K562 (cell line): ENCODE data around the gene EML1. TPM values are rescaled to one million over a fixed set of nuclear protein-coding genes. Genes with fewer than 3 reads are reported as not detected.

ENCODE experiments used
- ATAC-seq: fragments of 200-7000 bp; cut with Tn5 transposase; 3 replicates; pipeline ENCODE4 v1.9.1; 2020; ENCODE audit warnings: moderate library complexity
- BruUV-seq: library from RNA; stranded (reverse); fragments of 400-500 nt; replicated peaks from 2 replicates; lab custom pipeline; 2021; lab: Mats Ljungman, UMichigan
- CTCF ChIA-PET: fragments of 300-600 bp; formaldehyde crosslinking; extraction: SDS; loops from one replicate; lab custom pipeline; 2021; ENCODE audit warnings: low intra/inter-chr PET ratio; lab: Yijun Ruan, JAX
- POLR2A ChIA-PET: fragments of 300-600, 350-650 bp; sonication (Branson Sonifier 250); formaldehyde crosslinking; extraction: SDS; loops from one replicate; lab custom pipeline; 2021; ENCODE audit warnings: antibody characterized with exemption, inconsistent platforms; lab: Yijun Ruan, JAX
- DNase-seq, 4 experiments: peaks; one replicate each; pipeline versions ENCODE4 v3.0.0 to v3.0.0-alpha.2; 2011 to 2018; ENCODE audit warnings: low spot score in 3 of 4, mixed read lengths in 3 of 4; ENCODE audit errors: extremely low read depth in 1 of 4
- FAIRE-seq: peaks from 2 replicates; lab custom pipeline; 2011; peaks lifted over from hg19 to GRCh38; lab: Jason Lieb, UNC
- H2AFZ ChIP-seq: 2 replicates; pipeline ENCODE4 v1.6.0; 2011; ENCODE audit warnings: low read depth, low read length, control low read depth, inconsistent platforms
- H3K27ac ChIP-seq: fragments of 200-600 bp; 3 replicates; pipeline ENCODE4 v1.8.0; 2011; ENCODE audit warnings: low read depth, mild to moderate bottlenecking, control low read depth, inconsistent platforms, low read length, moderate library complexity, mixed read lengths; ENCODE audit errors: extremely low read depth
- H3K27me3 ChIP-seq, 2 experiments: fragments of 300-600 bp in 1 of 2; 2 replicates in 1 of 2; 3 replicates in 1 of 2; pipeline versions ENCODE4 v1.6.0 to v1.8.0; 2011; ENCODE audit warnings: inconsistent platforms in 2 of 2, low read length in 2 of 2, mild to moderate bottlenecking in 1 of 2, mixed read lengths in 1 of 2, moderate library complexity in 1 of 2; ENCODE audit not compliant: control insufficient read depth in 2 of 2, insufficient read depth in 2 of 2
- H3K36me3 ChIP-seq: fragments of 300-600 bp; 3 replicates; pipeline ENCODE4 v1.8.0; 2011; ENCODE audit warnings: mild to moderate bottlenecking, low read length, inconsistent platforms; ENCODE audit not compliant: control insufficient read depth, insufficient read depth
- H3K4me1 ChIP-seq, 2 experiments: fragments of 200-600 bp in 1 of 2; replicated peaks in 1 of 2; 2 replicates in 1 of 2; 3 replicates in 1 of 2; pipeline versions ENCODE4 v1.5.1 to v1.8.0; 2011; ENCODE audit warnings: inconsistent platforms in 2 of 2, low read length in 2 of 2, mild to moderate bottlenecking in 1 of 2, mixed read lengths in 1 of 2, moderate library complexity in 1 of 2; ENCODE audit not compliant: control insufficient read depth in 2 of 2, insufficient read depth in 2 of 2
- H3K4me2 ChIP-seq: 2 replicates; pipeline ENCODE4 v1.6.1; 2011; ENCODE audit warnings: low read length, control low read depth, inconsistent platforms, mixed read lengths; ENCODE audit not compliant: insufficient read depth
- H3K4me3 ChIP-seq: fragments of 200-600 bp; sonication (generic), shearing (Covaris generic); 2 replicates; pipeline ENCODE4 v1.5.1; 2016; ENCODE audit warnings: control low read depth, inconsistent platforms
- H3K79me2 ChIP-seq: fragments of 200-600 bp; 3 replicates; pipeline ENCODE4 v1.8.0; 2011; ENCODE audit warnings: low read length, inconsistent platforms; ENCODE audit not compliant: control insufficient read depth, insufficient read depth
- H3K9ac ChIP-seq, 2 experiments: 2 replicates each; pipeline versions ENCODE4 v1.6.0 to v1.6.1; 2011; ENCODE audit warnings: low read depth in 2 of 2, low read length in 2 of 2, control low read depth in 1 of 2, inconsistent platforms in 1 of 2, mild to moderate bottlenecking in 1 of 2, mixed read lengths in 1 of 2; ENCODE audit not compliant: insufficient read depth in 1 of 2
- H3K9me1 ChIP-seq: one replicate; pipeline ENCODE4 v1.6.0; 2011; ENCODE audit warnings: inconsistent platforms, mild to moderate bottlenecking, low read length, moderate library complexity; ENCODE audit not compliant: control insufficient read depth, insufficient read depth
- H3K9me3 ChIP-seq: replicated peaks from 2 replicates; pipeline ENCODE4 v1.5.1; 2011; ENCODE audit warnings: low read depth, low read length, inconsistent platforms; ENCODE audit not compliant: control insufficient read depth, insufficient read depth
- H4K20me1 ChIP-seq: replicated peaks from 2 replicates; pipeline ENCODE4 v1.6.1; 2011; ENCODE audit warnings: low read length, inconsistent platforms, mixed read lengths; ENCODE audit not compliant: control insufficient read depth, insufficient read depth
- DLX4 ChIP-seq: fragments of 250-450 bp; sonication (Bioruptor Pico); IDR thresholded peaks from 2 replicates; pipeline ENCODE4 v1.6.1; 2021; ENCODE audit warnings: mild to moderate bottlenecking
- FOS ChIP-seq: IDR thresholded peaks from 3 replicates; pipeline ENCODE4 v1.6.1; 2011; ENCODE audit not compliant: insufficient read length; ENCODE audit errors: extremely low read depth
- GTF3C2 ChIP-seq: IDR thresholded peaks from 3 replicates; pipeline ENCODE4 v1.6.1; 2011; ENCODE audit warnings: borderline replicate concordance, mild to moderate bottlenecking, moderate library complexity; ENCODE audit not compliant: insufficient read length; ENCODE audit errors: extremely low read depth
- MLLT1 ChIP-seq, 2 experiments: fragments of 450-650 bp; IDR thresholded peaks; 2 replicates each; pipeline ENCODE4 v1.6.1; 2016
- MYBL2 ChIP-seq, 2 experiments: fragments of 450-650 bp in 1 of 2; sonication (generic) in 1 of 2; formaldehyde crosslinking in 1 of 2; IDR thresholded peaks; 2 replicates each; pipeline versions ENCODE4 v1.6.1 to v1.8.1; 2017 to 2022; ENCODE audit warnings: borderline replicate concordance in 1 of 2, inconsistent platforms in 1 of 2, low read depth in 1 of 2, mild to moderate bottlenecking in 1 of 2, missing genetic modification reagents in 1 of 2, moderate library complexity in 1 of 2
- NR1H2 ChIP-seq: sonication (generic); formaldehyde crosslinking; IDR thresholded peaks from 2 replicates; pipeline ENCODE4 v1.4.0; 2020; ENCODE audit warnings: mild to moderate bottlenecking, missing genetic modification reagents
- NRF1 ChIP-seq, 2 experiments: fragments of 450-650 bp; IDR thresholded peaks in 1 of 2; conservative IDR thresholded peaks in 1 of 2; 2 replicates each; pipeline ENCODE4 v1.6.1; 2014; ENCODE audit warnings: mild to moderate bottlenecking in 2 of 2
- TCFL5 ChIP-seq: fragments of 250-450 bp; sonication (Bioruptor Pico); conservative IDR thresholded peaks from 2 replicates; pipeline ENCODE4 v1.6.1; 2021; ENCODE audit warnings: mild to moderate bottlenecking, moderate library complexity, matching md5 sums
- ZBTB7A ChIP-seq: IDR thresholded peaks from 2 replicates; pipeline ENCODE4 v1.6.1; 2011; ENCODE audit warnings: low read depth, mild to moderate bottlenecking, low read length, moderate library complexity, borderline replicate concordance; ENCODE audit not compliant: control insufficient read depth
- ZNF324 ChIP-seq: fragments of 250-450 bp; sonication (Bioruptor Pico); IDR thresholded peaks from 2 replicates; pipeline ENCODE4 v1.4.0; 2020; ENCODE audit warnings: mild to moderate bottlenecking
- WGBS: fragments of 100-300 bp; shearing (Covaris generic); methylation state at CpG from one replicate; pipeline ENCODE4 v1.1.6; 2016; ENCODE audit warnings: low coverage, mixed read lengths; ENCODE audit not compliant: insufficient coverage; ENCODE audit errors: missing lambda C conversion rate; 5-methylcytosine and 5-hydroxymethylcytosine counted together
- in situ Hi-C: fragments of 300-500 bp; cut with MboI; formaldehyde crosslinking; loops from 4 replicates; pipeline ENCODE4 v1.15.0; 2018; ENCODE audit warnings: inconsistent platforms, mixed read lengths
- intact Hi-C: fragments of 100-400 bp; cut with micrococcal nuclease; formaldehyde crosslinking; loops from 2 replicates; pipeline ENCODE4 v1.14.2; 2022
- polyA plus RNA-seq, 8 experiments: library from polyadenylated mRNA; depleted of rRNA in 4 of 8; stranded (reverse) in 5 of 8; unstranded in 3 of 8; fragments of >200 nt; fragmentation: Nextera tagmentation in 2 of 8; fragmentation: Illumina TruSeq in 1 of 8; extraction: Ambion mirVana in 2 of 8; extraction: Trizol in 1 of 8; gene quantifications; 2 replicates each; pipeline versions ENCODE4 v1.2.1 to v1.2.3, GENCODE V29; 2011 to 2014; ENCODE audit warnings: inconsistent platforms in 1 of 8, missing spikeins in 1 of 8
- total RNA-seq, 7 experiments: library from RNA; depleted of rRNA in 6 of 7; stranded (reverse); fragments of >200 nt in 6 of 7; fragmentation: Illumina TruSeq in 2 of 7; extraction: Trizol in 2 of 7; gene quantifications; 2 replicates each; pipeline versions ENCODE4 v1.2.1 to v1.2.3, GENCODE V29; 2011 to 2021; ENCODE audit warnings: low replicate concordance in 1 of 7
- TF ChIP-seq, protein P1 (sequence below): sonication (generic); formaldehyde crosslinking; IDR thresholded peaks from 2 replicates; pipeline ENCODE4 v1.8.1; 2023; ENCODE audit warnings: mild to moderate bottlenecking, missing genetic modification reagents

Gene EML1
- total and polyA plus RNA-seq, 9 of the 15 experiments (the other 6 are each of a cell fraction or from before 2014, with no cell fraction given), result 0.01 to 0.35 (median 0.07) TPM; not detected in 2

DNA sequence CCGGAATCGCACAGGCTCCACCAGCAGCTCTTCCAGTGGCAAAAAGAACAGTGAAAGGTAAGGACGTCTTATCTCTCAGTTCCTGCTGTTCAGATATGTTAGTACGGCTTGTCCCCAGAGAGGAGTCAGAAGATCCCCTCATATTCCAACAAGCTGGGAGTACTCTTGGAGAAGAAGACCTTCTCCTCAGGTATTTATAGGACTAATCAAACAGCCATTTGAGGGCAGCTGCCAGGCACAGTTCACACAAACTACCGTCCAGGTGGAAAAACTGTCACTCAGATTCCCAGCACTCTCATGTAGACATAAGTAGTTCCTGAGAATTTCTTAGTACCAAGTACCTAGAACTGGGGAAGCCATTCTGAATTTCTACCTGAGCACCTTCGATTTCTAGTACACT lies 85.3 kb downstream of the EML1 start (continued):
- no peak for TF ChIP-seq TCFL5 (CRISPR knock-in tag)
- TF ChIP-seq ZBTB7A, result no peak
- TF ChIP-seq DLX4 (CRISPR knock-in tag), result no peak
- TF ChIP-seq MYBL2 (IDR thresholded peaks at IDR 0.05; ENCODE audit: low read depth), result no peak
- no peak for TF ChIP-seq MYBL2 (CRISPR knock-in tag; IDR thresholded peaks at IDR 0.05; ENCODE audit: borderline replicate concordance)
- TF ChIP-seq, all 486 proteins: peak for 0

GRCh38 chr14:99879401-99880295 lies 86.4 kb downstream of the EML1 start:
- Histone ChIP-seq H3K4me2 (no peak overlapping the region), H3K27ac (no peak overlapping the region), H2AFZ (no peak overlapping the region), H3K79me2 (no peaks in the 10 kb centered on the region), H3K4me1 (no peaks in the 10 kb centered on the region), H3K9me3 (no peaks in the 10 kb centered on the region), H3K27me3 (peaks cover 7 to 47% of the 10 kb centered on the region in 2 experiments; a peak in 3 of 5 replicates), H3K9me1 (no peaks in the 10 kb centered on the region), H3K9ac (no peak overlapping the region), H3K36me3 (no peaks in the 10 kb centered on the region), H4K20me1 (no peaks in the 10 kb centered on the region), H3K4me3 (no peak overlapping the region)
- intact Hi-C loops (loop anchor here (10.0 kb wide), 1 partner anchor 85 kb away; the partner anchor contains the start of gene EML1), in situ Hi-C loops (loop anchor here (10.0 to 25.0 kb wide), 3 partner anchors 155 to 492 kb away; no protein-coding TSS in a partner anchor)
- CTCF ChIA-PET, result no interaction called here
- DNase-seq (no peak), ATAC-seq (no peak), FAIRE-seq (no peak)
- WGBS, result 0% methylated on average over 5 of the region's 5 CpGs
- POLR2A ChIA-PET, result interaction anchor here (0.7 kb wide), 1 partner anchor 264 kb away, joined by 3 read pairs; no protein-coding TSS in a partner anchor
- BruUV-seq, result no TSS peak
- TF ChIP-seq MLLT1 (IDR thresholded peaks at IDR 0.05) (no peak), NR1H2 (CRISPR knock-in tag) (no peak), FOS (no peak), ZNF324 (CRISPR knock-in tag) (no peak), NRF1 (conservative IDR thresholded peaks at IDR 0.05 in 1 of 2, IDR thresholded peaks at IDR 0.05 in 1 of 2) (no peak), GTF3C2 (no peak)
- TF ChIP-seq, protein P1, sequence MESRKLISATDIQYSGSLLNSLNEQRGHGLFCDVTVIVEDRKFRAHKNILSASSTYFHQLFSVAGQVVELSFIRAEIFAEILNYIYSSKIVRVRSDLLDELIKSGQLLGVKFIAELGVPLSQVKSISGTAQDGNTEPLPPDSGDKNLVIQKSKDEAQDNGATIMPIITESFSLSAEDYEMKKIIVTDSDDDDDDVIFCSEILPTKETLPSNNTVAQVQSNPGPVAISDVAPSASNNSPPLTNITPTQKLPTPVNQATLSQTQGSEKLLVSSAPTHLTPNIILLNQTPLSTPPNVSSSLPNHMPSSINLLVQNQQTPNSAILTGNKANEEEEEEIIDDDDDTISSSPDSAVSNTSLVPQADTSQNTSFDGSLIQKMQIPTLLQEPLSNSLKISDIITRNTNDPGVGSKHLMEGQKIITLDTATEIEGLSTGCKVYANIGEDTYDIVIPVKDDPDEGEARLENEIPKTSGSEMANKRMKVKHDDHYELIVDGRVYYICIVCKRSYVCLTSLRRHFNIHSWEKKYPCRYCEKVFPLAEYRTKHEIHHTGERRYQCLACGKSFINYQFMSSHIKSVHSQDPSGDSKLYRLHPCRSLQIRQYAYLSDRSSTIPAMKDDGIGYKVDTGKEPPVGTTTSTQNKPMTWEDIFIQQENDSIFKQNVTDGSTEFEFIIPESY (CRISPR knock-in tag), result no peak
